ENCODE data around the gene FRMD1.

The FRMD1 gene

GRCh38 chr6:168032005-168032760 is 46.8 kb downstream of the FRMD1 start:
- in situ Hi-C loops (cut with HindIII; ENCODE audit: low sequenced_read_pairs), result no loop called here

GRCh38 chr6:168031411-168031971 is 47.5 kb downstream of the FRMD1 start:
- in situ Hi-C loops (cut with HindIII; ENCODE audit: low sequenced_read_pairs), result no loop called here

GRCh38 chr6:168030908-168031307 is 48.1 kb downstream of the FRMD1 start:
- in situ Hi-C loops (cut with HindIII; ENCODE audit: low sequenced_read_pairs), result no loop called here

GRCh38 chr6:168030218-168030746 is 48.7 kb downstream of the FRMD1 start:
- in situ Hi-C loops (cut with HindIII; ENCODE audit: low sequenced_read_pairs), result no loop called here

GRCh38 chr6:168029459-168030217 is 49.4 kb downstream of the FRMD1 start:
- in situ Hi-C loops (cut with HindIII; ENCODE audit: low sequenced_read_pairs), result no loop called here

GRCh38 chr6:168028181-168028580 is 50.8 kb downstream of the FRMD1 start:
- in situ Hi-C loops (cut with HindIII; ENCODE audit: low sequenced_read_pairs), result no loop called here

GRCh38 chr6:168027521-168027920 is 51.5 kb downstream of the FRMD1 start:
- in situ Hi-C loops (cut with HindIII; ENCODE audit: low sequenced_read_pairs), result no loop called here

- in situ Hi-C loops (cut with HindIII; ENCODE audit: low sequenced_read_pairs), result no loop called here
Observed at GRCh38 chr6:168026925-168027324, 52.1 kb downstream of the FRMD1 start.

- in situ Hi-C loops (cut with HindIII; ENCODE audit: low sequenced_read_pairs), result no loop called here
Observed at GRCh38 chr6:168025831-168026710, 52.9 kb downstream of the FRMD1 start.

GRCh38 chr6:168024951-168025510 is 54.0 kb downstream of the FRMD1 start:
- in situ Hi-C loops (cut with HindIII; ENCODE audit: low sequenced_read_pairs), result no loop called here

GRCh38 chr6:168022488-168023321 is 56.3 kb downstream of the FRMD1 start:
- in situ Hi-C loops (cut with HindIII; ENCODE audit: low sequenced_read_pairs), result no loop called here

- in situ Hi-C loops (cut with HindIII; ENCODE audit: low sequenced_read_pairs), result no loop called here
Observed at GRCh38 chr6:168021581-168021980, 57.4 kb downstream of the FRMD1 start.

- in situ Hi-C loops (cut with HindIII; ENCODE audit: low sequenced_read_pairs), result no loop called here
Observed at GRCh38 chr6:168020242-168020641, 58.8 kb downstream of the FRMD1 start.

GRCh38 chr6:168018664-168019063 is 60.3 kb downstream of the FRMD1 start:
- in situ Hi-C loops (cut with HindIII; ENCODE audit: low sequenced_read_pairs), result no loop called here

GRCh38 chr6:168017629-168018028 is 61.4 kb downstream of the FRMD1 start:
- in situ Hi-C loops (cut with HindIII; ENCODE audit: low sequenced_read_pairs), result no loop called here

GRCh38 chr6:168016721-168017525 is 62.1 kb downstream of the FRMD1 start:
- in situ Hi-C loops (cut with HindIII; ENCODE audit: low sequenced_read_pairs), result no loop called here

- in situ Hi-C loops (cut with HindIII; ENCODE audit: low sequenced_read_pairs), result no loop called here
Observed at GRCh38 chr6:168016176-168016620, 62.8 kb downstream of the FRMD1 start.

GRCh38 chr6:168015482-168016175 is 63.4 kb downstream of the FRMD1 start:
- in situ Hi-C loops (cut with HindIII; ENCODE audit: low sequenced_read_pairs), result no loop called here

All from DLD1 (cell line).